GM21515 (cell line): ENCODE measurements around the gene REEP5.
"Not testable (repeated sequence)": the region's sequence is repeated elsewhere in the genome, so short reads cannot be mapped to it uniquely, and the experiment has no call there.

Experiments used
- ATAC-seq: cut with Tn5 transposase; IDR thresholded peaks from one replicate; pipeline ENCODE4 v1.9.1; 2021; ENCODE audit not compliant: unreplicated experiment

Gene REEP5

GRCh38 chr5:112921833-112922817 lies at the start of gene REEP5:
Gene REEP5 (minus strand): TSS chr5:112922227. CDS start chr5:112922190, 37 bp downstream.
- ATAC-seq: peak; percentile 65

GRCh38 chr5:112971276-112971675 lies 49.2 kb upstream of the REEP5 start:
- ATAC-seq: no peak

GRCh38 chr5:112968411-112969106 lies 46.5 kb upstream of the REEP5 start:
- no peak for ATAC-seq

- no peak for ATAC-seq
Measured at GRCh38 chr5:112967520-112968083, 45.6 kb upstream of the REEP5 start.

GRCh38 chr5:112965733-112966306 lies 43.8 kb upstream of the REEP5 start:
- ATAC-seq: no peak

- not testable (repeated sequence) for ATAC-seq
Measured at GRCh38 chr5:112963374-112963733, 41.3 kb upstream of the REEP5 start.

- ATAC-seq: no peak
Measured at GRCh38 chr5:112960863-112961504, 39.0 kb upstream of the REEP5 start.

GRCh38 chr5:112960315-112960714 lies 38.3 kb upstream of the REEP5 start:
- ATAC-seq: no peak

- not testable (repeated sequence) for ATAC-seq
Measured at GRCh38 chr5:112959872-112960271, 37.8 kb upstream of the REEP5 start.

- ATAC-seq: peak; percentile 61
Measured at GRCh38 chr5:112958093-112959088, 36.4 kb upstream of the REEP5 start.

- no peak for ATAC-seq
Measured at GRCh38 chr5:112957036-112957808, 35.2 kb upstream of the REEP5 start.

- no peak for ATAC-seq
Measured at GRCh38 chr5:112956606-112957005, 34.6 kb upstream of the REEP5 start.

- ATAC-seq: peak; percentile 93
Measured at GRCh38 chr5:112951124-112951702, 29.2 kb upstream of the REEP5 start.

GRCh38 chr5:112948458-112948857 lies 26.4 kb upstream of the REEP5 start:
- no peak for ATAC-seq

- no peak for ATAC-seq
Measured at GRCh38 chr5:112940670-112941069, 18.6 kb upstream of the REEP5 start.

- no peak for ATAC-seq
Measured at GRCh38 chr5:112938286-112938685, 16.3 kb upstream of the REEP5 start.

- no peak for ATAC-seq
Measured at GRCh38 chr5:112935675-112936074, 13.6 kb upstream of the REEP5 start.

- ATAC-seq: no peak
Measured at GRCh38 chr5:112934366-112934663, 12.3 kb upstream of the REEP5 start.
